Stimulated activated CD4-positive, alpha-beta T cell treated with anti-CD3 and anti-CD28 coated beads, Interleukin-1b, Interleukin-23, amount 100 ng/mL, for 24 hours (primary cell): ENCODE data around the gene NT5C.
"Not testable (repeated sequence)": the region's sequence is repeated elsewhere in the genome, so short reads cannot be mapped to it uniquely, and the experiment has no call there.

Experiments used
- DNase-seq, 4 experiments: peaks; one replicate each; pipeline ENCODE4 v3.0.0-alpha.2; 2020; ENCODE audit warnings: low read depth in 4 of 4, low spot score in 1 of 4

Gene NT5C

GRCh38 chr17:75144816-75145512, 13.4 kb upstream of the NT5C start:
- DNase-seq: no peak

- DNase-seq: no peak
Observed at GRCh38 chr17:75142236-75142971, 10.9 kb upstream of the NT5C start.

- no peak for DNase-seq
Observed at GRCh38 chr17:75138519-75138918, 7.0 kb upstream of the NT5C start.

GRCh38 chr17:75137762-75138161, 6.2 kb upstream of the NT5C start:
- not testable (repeated sequence) for DNase-seq

- no peak for DNase-seq
Observed at GRCh38 chr17:75135946-75136345, 4.4 kb upstream of the NT5C start.

- DNase-seq: no peak
Observed at GRCh38 chr17:75135452-75135851, 3.9 kb upstream of the NT5C start.

GRCh38 chr17:75133607-75134347, 2.2 kb upstream of the NT5C start:
- DNase-seq: not testable (repeated sequence)

GRCh38 chr17:75133001-75133400, 1.5 kb upstream of the NT5C start:
- no peak for DNase-seq

- not testable (repeated sequence) for DNase-seq
Observed at GRCh38 chr17:75132018-75133000, 767 bp upstream of the NT5C start.

GRCh38 chr17:75130632-75131277, 787 bp downstream of the NT5C start:
- no peak for DNase-seq

GRCh38 chr17:75130059-75130631, 1.4 kb downstream of the NT5C start:
- no peak for DNase-seq

GRCh38 chr17:75129576-75129975, 2.0 kb downstream of the NT5C start:
- no peak for DNase-seq

- no peak for DNase-seq
Observed at GRCh38 chr17:75128694-75129505, 2.6 kb downstream of the NT5C start.

GRCh38 chr17:75127936-75128335, 3.6 kb downstream of the NT5C start:
- not testable (repeated sequence) for DNase-seq

- no peak for DNase-seq
Observed at GRCh38 chr17:75126954-75127353, 4.6 kb downstream of the NT5C start.

GRCh38 chr17:75125984-75126383, 5.6 kb downstream of the NT5C start:
- DNase-seq: no peak

GRCh38 chr17:75124819-75125162, 6.8 kb downstream of the NT5C start:
- no peak for DNase-seq

GRCh38 chr17:75124041-75124818, 7.3 kb downstream of the NT5C start:
- DNase-seq: peak in 3 of 4 experiments; percentile 26 to 53 (median 48)
